ENCODE data around the gene CDS1. TPM values are rescaled to one million over a fixed set of nuclear protein-coding genes. Genes with fewer than 3 reads are reported as not detected.
"Not testable (repeated sequence)": the region's sequence is repeated elsewhere in the genome, so short reads cannot be mapped to it uniquely, and the experiment has no call there.

CDS1 gene
- polyA plus RNA-seq (ENCODE audit: insufficient read length in 4 of 4) = 10 to 100 TPM in 3 of 4 donors, 1 to 10 TPM in 1; 3.2 to 30.9 (median 27.7) TPM

GRCh38 chr4:84582988-84583875, at the start of gene CDS1:
Gene CDS1 (plus strand): TSS chr4:84583127. CDS start chr4:84583402, 275 bp downstream.
- DNase-seq (ENCODE audit: low read depth in 4 of 4, low spot score in 3 of 4) = peak in 1 of 4 donors; percentile 14

- no peak for DNase-seq (ENCODE audit: low read depth in 4 of 4, low spot score in 3 of 4)
Measured at GRCh38 chr4:84535901-84536300, 47.0 kb upstream of the CDS1 start.

- no peak for DNase-seq (ENCODE audit: low read depth in 4 of 4, low spot score in 3 of 4)
Measured at GRCh38 chr4:84545093-84545492, 37.8 kb upstream of the CDS1 start.

- no peak for DNase-seq (ENCODE audit: low read depth in 4 of 4, low spot score in 3 of 4)
Measured at GRCh38 chr4:84547211-84547610, 35.7 kb upstream of the CDS1 start.

- DNase-seq (ENCODE audit: low read depth in 4 of 4, low spot score in 3 of 4) = not testable (repeated sequence)
Measured at GRCh38 chr4:84549191-84549590, 33.7 kb upstream of the CDS1 start.

- DNase-seq (ENCODE audit: low read depth in 4 of 4, low spot score in 3 of 4) = no peak
Measured at GRCh38 chr4:84562156-84562555, 20.8 kb upstream of the CDS1 start.

GRCh38 chr4:84563002-84563401, 19.9 kb upstream of the CDS1 start:
- no peak for DNase-seq (ENCODE audit: low read depth in 4 of 4, low spot score in 3 of 4)

GRCh38 chr4:84565951-84566350, 17.0 kb upstream of the CDS1 start:
- DNase-seq (ENCODE audit: low read depth in 4 of 4, low spot score in 3 of 4) = no peak

GRCh38 chr4:84568496-84568895, 14.4 kb upstream of the CDS1 start:
- DNase-seq (ENCODE audit: low read depth in 4 of 4, low spot score in 3 of 4) = no peak

- no peak for DNase-seq (ENCODE audit: low read depth in 4 of 4, low spot score in 3 of 4)
Measured at GRCh38 chr4:84569009-84569408, 13.9 kb upstream of the CDS1 start.

GRCh38 chr4:84573385-84574068, 9.4 kb upstream of the CDS1 start:
- DNase-seq (ENCODE audit: low read depth in 4 of 4, low spot score in 3 of 4) = no peak

- DNase-seq (ENCODE audit: low read depth in 4 of 4, low spot score in 3 of 4) = no peak
Measured at GRCh38 chr4:84574069-84574720, 8.7 kb upstream of the CDS1 start.

- DNase-seq (ENCODE audit: low read depth in 4 of 4, low spot score in 3 of 4) = peak in 1 of 4 donors; percentile 22
Measured at GRCh38 chr4:84578540-84579402, 4.2 kb upstream of the CDS1 start.

- DNase-seq (ENCODE audit: low read depth in 4 of 4, low spot score in 3 of 4) = peak in 3 of 4 donors; percentile 52 to 74 (median 70)
Measured at GRCh38 chr4:84579403-84579776, 3.5 kb upstream of the CDS1 start.

GRCh38 chr4:84582302-84582987, 482 bp upstream of the CDS1 start:
- peak; percentile 79 to 83 (median 82) for DNase-seq (ENCODE audit: low read depth in 4 of 4, low spot score in 3 of 4)

GRCh38 chr4:84583876-84584380, 1.0 kb downstream of the CDS1 start:
- no peak for DNase-seq (ENCODE audit: low read depth in 4 of 4, low spot score in 3 of 4)

GRCh38 chr4:84585251-84585650, 2.3 kb downstream of the CDS1 start:
- no peak for DNase-seq (ENCODE audit: low read depth in 4 of 4, low spot score in 3 of 4)

GRCh38 chr4:84594724-84595123, 11.8 kb downstream of the CDS1 start:
- DNase-seq (ENCODE audit: low read depth in 4 of 4, low spot score in 3 of 4) = no peak

GRCh38 chr4:84596826-84597225, 13.9 kb downstream of the CDS1 start:
- no peak for DNase-seq (ENCODE audit: low read depth in 4 of 4, low spot score in 3 of 4)
